Brain pericyte (primary cell): ENCODE data around the gene TOM1L1.

ENCODE experiments used
- DNase-seq: peaks from one replicate; pipeline ENCODE4 v3.0.0-alpha.2; 2012; ENCODE audit warnings: low read depth, low spot score

TOM1L1 gene

GRCh38 chr17:54945671-54946070 is 45.0 kb downstream of the TOM1L1 start:
- DNase-seq, result no peak

DNA sequence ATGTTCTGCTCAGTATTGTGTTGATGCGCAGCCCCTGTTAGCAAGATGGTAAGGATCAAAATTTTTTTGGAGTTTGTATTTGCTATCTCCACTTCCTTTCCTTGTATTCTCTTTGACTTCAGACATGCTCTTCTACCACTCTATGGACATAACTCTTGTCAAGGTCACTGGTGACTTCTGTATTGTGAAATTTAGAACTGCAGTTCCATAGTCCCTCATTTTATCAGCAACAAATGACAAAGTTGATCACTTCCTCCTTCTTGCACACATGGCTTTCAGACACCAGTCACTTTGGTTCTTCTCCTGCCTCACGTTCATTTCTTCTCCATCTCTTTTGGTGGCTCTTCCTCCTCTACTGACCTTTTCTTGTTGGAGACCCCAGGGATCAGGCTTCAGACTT is 46.7 kb downstream of the TOM1L1 start:
- no peak for DNase-seq

DNA sequence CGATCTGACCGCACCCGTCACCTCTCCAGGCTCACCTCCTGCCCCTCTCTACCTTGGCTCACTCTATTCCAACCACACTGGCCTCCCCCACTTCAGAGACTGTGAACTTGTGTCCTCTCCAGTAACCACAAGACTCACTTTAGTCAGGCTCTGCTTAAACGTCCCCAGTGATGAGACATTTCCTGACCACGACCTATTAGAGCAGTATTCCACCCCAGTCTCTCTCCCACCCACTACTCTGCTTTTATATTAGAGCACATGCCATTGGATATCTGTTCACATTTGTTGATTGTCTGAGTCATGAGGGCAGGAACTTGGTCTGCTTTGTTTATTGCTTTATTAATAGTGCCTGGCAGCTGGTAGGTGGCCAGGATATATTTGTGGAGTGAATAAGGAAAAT is 47.7 kb downstream of the TOM1L1 start:
- DNase-seq, result peak; percentile 29

GRCh38 chr17:54950116-54950515 is 49.5 kb downstream of the TOM1L1 start:
- DNase-seq, result no peak

DNA sequence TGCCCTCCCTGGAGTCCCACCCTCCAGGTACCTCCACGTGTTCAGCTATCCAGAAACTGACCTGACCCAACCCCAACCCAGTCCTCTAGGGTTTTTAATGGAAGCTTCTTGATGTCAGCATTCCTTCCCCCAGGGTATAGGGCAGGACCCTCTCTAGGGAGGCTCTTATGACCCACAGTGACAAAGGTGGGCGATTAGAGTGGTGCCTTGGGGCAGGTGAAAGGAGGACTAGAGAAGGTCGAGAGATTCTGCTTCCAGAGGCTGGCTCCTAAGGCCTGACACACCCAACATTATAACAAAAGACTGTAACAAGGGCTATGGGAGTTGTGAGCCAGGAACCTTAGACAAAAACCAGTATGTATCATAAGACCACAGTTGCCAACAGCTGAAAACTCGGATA is 50.6 kb downstream of the TOM1L1 start:
- no peak for DNase-seq

GRCh38 chr17:54956791-54957190 is 56.1 kb downstream of the TOM1L1 start:
- no peak for DNase-seq

DNA sequence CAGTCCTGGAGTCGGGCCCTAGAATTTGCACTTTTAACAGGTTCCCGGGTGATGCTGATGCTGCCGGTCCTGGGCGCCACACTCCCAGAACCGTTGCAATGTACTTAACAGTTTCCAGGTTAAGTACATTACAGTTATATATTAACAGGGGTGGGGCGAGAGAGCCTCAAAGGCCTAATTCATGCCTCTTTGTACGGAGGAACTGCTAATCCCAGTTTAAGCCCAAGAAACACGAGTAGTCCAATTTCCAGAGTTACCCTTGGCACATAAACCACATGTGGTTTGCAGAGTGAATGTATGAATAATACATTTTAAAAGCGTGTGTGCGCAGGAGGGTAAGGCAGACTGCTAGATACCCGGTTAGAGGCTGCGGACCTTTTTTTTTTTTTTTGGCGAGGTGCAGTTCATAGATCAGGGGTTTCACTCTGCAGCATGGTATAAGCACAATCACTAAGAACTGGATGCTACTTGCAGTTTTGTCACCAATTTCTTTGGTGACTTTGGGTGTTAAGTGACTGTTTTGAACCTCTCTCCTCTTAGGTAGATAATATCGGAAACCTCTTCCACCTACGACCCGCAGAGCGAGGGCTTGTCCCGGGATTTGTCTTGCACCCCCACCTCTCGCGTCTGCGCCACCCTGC is 67.1 kb downstream of the TOM1L1 start:
- DNase-seq, result no peak

DNA sequence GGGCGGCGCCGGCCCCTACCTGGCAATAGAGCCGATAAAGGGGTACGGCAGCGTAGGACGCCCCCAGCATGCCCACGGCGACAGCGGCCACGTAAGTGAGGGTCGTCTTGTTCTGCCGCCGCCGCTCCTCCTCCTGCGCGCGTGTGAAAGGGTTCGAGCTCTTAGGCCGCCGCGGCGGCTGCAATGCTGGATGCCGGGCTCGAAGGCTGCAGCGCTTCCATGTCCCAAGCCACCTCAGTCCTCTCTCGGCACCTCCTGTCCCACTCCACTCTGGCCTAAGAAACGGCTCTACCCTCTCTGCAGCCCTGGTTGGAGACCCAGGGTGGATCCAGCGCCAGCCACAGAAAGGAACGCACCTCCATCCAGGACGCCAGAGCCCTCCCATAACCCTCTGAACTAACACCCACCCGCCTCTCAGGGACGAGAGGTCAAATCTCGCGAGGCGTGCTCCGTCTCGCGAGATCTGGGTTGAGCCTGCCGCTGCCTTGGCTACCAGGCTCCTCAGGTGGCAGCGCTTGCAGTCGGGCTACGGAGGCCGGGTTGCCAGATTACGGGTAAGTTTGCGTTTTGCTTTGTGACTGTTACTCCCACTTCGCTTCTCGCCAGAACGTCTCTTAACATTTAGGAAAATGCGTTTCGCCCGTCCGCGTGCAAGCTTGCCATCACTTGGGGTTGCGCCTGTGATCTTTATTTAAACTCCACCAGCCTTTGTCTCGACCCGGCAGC is 67.8 kb downstream of the TOM1L1 start, which contains the start of the genes COX11 and STXBP4:
Gene COX11, minus strand, starts transcription at position 393 of the 726 bp plus-strand sequence. Its CDS starts 8 bp downstream, at position 385.
Gene STXBP4, plus strand, starts transcription at position 504 of the 726 bp plus-strand sequence. CDS start 17,455 bp downstream, outside the sequence.
- DNase-seq, result peak; percentile 93

- DNase-seq, result no peak
These were observed 68.3 kb downstream of the TOM1L1 start for GRCh38 chr17:54968988-54969332.

DNA sequence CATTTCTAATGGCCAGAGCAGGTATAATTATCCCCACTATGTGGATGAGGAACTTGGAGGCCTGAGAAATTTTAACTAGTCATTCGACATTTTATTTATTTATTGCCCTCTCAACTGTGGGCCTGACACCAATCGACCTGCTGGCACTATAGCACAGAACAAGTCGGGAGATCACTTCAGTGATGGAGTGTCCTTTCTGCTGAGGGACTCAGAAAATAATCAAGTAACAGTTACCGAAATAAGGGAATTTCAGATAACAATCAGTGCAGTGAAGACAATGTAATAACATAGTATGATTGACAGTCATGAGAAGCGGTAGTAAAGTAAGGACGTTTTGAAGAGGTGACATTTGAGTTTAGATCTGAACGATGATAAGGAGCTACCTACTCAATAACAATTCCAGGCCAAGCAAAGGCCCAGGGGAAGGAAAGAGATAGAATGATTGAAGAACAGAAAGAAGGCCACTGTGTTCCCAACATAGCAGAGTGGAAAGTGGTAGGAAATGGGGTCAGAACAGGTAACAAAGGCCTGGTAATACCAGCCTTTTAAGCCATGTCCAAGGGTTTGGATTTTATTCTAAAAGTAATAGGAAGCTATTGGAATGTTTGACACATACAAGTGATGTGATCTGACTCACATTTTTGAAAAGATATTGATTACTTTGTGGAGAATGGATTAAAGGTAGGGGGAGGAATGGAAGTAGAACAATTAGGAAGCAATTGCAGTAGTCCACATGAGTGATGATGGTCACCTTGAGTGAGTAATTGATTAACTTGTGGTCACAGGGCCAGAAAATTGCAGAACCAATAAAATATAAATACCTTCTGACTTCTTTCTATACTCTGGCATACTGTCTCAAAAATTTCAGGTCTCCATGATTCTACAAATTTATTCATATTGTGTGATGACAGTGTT is 69.3 kb downstream of the TOM1L1 start:
- DNase-seq, result no peak

- no peak for DNase-seq
These were observed 70.5 kb downstream of the TOM1L1 start for GRCh38 chr17:54971147-54971546.

DNA sequence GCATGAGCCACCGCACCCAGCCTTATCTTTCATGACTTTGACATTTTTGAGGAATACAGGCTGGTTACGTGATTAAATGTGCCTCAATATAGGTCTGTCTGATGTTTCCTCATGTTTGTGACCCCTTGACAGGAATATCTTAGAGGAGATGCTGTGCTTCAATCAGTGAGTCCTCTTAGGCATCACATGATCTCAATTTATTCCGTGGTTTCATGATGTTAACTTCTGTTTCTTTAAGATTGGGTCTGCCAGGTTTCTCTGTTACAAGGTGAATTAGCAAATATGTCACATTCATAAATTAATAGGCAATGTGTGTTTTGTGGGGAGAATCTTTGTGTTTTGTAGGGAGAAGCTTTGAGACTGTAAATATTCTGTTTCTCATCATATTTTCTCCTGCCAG is 71.2 kb downstream of the TOM1L1 start:
- DNase-seq, result no peak

GRCh38 chr17:54972406-54973138 is 71.9 kb downstream of the TOM1L1 start:
- no peak for DNase-seq

GRCh38 chr17:54974759-54975158 is 74.1 kb downstream of the TOM1L1 start:
- no peak for DNase-seq

DNA sequence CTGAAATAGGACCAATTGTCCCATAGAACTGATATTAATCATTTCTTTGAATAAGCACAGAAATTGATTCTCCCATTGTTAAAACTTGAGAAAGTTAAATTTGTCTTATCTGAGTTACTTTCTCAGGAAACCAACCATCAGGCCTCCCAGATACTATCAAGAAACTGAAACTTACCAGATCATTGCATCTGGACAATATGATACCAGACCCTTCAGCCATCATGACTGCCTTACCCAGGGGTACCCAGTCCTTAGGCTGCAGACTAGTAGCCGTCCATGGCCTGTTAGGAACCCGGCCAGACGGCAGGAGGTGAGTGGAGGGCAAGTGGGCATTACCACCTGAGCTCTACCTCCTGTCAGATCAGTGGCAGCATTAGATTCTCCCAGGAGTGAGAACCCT is 75.7 kb downstream of the TOM1L1 start:
- no peak for DNase-seq

- DNase-seq, result no peak
These were observed 77.1 kb downstream of the TOM1L1 start for GRCh38 chr17:54977744-54978143.

DNA sequence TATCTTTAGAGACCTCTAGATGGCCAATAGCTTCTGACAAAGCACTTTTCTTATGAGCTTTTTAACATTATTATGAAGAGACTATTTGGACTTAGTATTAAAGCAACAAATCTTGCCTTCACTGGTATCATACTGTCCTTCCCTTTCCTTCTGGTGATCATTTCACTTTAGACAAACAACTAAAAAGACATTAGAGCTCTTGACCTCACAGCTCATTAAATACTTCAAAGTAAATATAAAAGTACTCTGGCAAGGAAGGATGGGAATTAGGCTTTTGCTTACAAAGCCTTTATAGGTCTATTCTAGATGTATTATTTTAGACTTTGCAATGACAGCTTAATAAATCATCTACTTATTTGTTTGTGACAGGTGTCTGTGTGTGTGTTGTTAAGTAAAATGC is 79.0 kb downstream of the TOM1L1 start:
- no peak for DNase-seq

DNA sequence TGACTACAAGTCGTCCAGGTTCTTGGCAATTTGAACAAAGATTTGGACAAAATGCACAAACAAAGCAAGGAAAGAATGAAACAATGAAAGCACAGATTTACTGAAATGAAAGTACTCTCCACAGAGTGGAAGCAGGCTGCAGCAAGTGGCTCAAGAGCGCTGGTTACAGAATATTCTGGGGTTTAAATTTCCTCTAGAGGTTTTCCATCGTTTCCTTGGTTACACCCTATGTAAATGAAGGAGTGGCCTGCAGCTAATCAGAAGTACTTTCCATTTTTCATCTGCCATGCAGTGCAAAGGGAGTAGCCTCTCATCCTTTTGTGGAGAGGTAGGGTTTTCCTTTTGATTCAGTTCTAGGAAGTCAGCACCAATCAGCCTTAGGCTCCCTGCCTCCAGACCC is 79.7 kb downstream of the TOM1L1 start:
- DNase-seq, result no peak

DNA sequence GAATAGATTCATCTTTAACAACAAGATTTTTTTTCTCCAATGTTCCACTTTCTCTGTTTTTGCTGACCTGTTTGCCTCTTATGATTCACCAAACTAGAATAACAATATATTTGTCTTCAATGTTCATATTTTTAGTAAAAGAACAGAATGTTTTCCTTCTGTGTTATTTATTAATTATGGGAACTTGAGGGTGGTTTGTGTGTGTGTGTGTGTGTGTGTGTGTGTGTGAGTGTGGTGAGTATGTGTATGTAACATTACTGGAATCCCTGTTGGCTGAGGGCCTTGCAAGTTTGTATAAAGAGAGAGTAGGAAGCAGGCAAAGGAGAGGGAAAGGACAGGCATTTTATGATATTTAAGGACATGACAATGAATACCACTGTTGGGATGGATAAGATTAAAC is 81.7 kb downstream of the TOM1L1 start:
- peak; percentile 77 for DNase-seq

GRCh38 chr17:54983260-54983659 is 82.6 kb downstream of the TOM1L1 start:
- no peak for DNase-seq

- DNase-seq, result no peak
These were observed 84.8 kb downstream of the TOM1L1 start for GRCh38 chr17:54985476-54985875.

DNA sequence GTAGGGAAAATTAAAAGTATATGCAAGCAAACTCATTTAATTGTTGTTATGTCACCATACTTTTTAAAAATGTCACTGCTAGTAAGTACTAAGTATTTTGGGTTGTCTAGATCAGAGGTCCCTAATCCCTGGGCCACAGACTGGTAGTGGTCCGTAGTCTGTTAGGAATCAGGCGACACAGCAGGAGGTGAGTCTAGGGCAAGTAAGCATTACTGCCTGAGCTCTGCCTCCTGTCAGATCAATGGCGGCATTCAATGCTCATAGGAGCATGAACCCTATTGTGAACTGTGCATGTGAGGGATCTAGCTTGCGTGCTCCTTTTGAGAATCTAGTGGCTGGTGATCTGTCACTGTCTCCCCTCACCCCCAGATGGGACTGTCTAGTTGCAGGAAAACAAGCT is 89.5 kb downstream of the TOM1L1 start:
- no peak for DNase-seq
